GM21576 (cell line): ENCODE data around the gene FTCD.

Source experiments
- ATAC-seq: cut with Tn5 transposase; IDR thresholded peaks from one replicate; pipeline ENCODE4 v1.9.1; 2021; ENCODE audit warnings: mild to moderate bottlenecking, moderate library complexity; ENCODE audit not compliant: unreplicated experiment

Gene FTCD

GRCh38 chr21:46124926-46125845 is 30.2 kb downstream of the FTCD start:
- no peak for ATAC-seq

GRCh38 chr21:46124083-46124925 is 31.1 kb downstream of the FTCD start:
- no peak for ATAC-seq

GRCh38 chr21:46122758-46123683 is 32.4 kb downstream of the FTCD start:
- ATAC-seq = no peak

GRCh38 chr21:46122237-46122671 is 33.1 kb downstream of the FTCD start:
- ATAC-seq = no peak

- no peak for ATAC-seq
Measured at GRCh38 chr21:46121286-46122221, 33.8 kb downstream of the FTCD start.

GRCh38 chr21:46120301-46121285 is 34.8 kb downstream of the FTCD start:
- ATAC-seq = no peak

- ATAC-seq = no peak
Measured at GRCh38 chr21:46119637-46120271, 35.6 kb downstream of the FTCD start.

- ATAC-seq = no peak
Measured at GRCh38 chr21:46119144-46119636, 36.2 kb downstream of the FTCD start.

GRCh38 chr21:46118316-46119143 is 36.8 kb downstream of the FTCD start:
- no peak for ATAC-seq

- ATAC-seq = no peak
Measured at GRCh38 chr21:46117586-46118315, 37.6 kb downstream of the FTCD start.

GRCh38 chr21:46116776-46117585 is 38.4 kb downstream of the FTCD start:
- ATAC-seq = no peak

GRCh38 chr21:46116189-46116775 is 39.1 kb downstream of the FTCD start:
- no peak for ATAC-seq

- ATAC-seq = no peak
Measured at GRCh38 chr21:46115441-46116188, 39.8 kb downstream of the FTCD start.

GRCh38 chr21:46114963-46115362 is 40.4 kb downstream of the FTCD start:
- no peak for ATAC-seq
